ENCODE data around the gene SLC35F6.

Gene SLC35F6

GRCh38 chr2:26778098-26778497 is 14.0 kb downstream of the SLC35F6 start:
- TF ChIP-seq CTCF (IDR thresholded peaks at IDR 0.05): no peak
- no peaks in the 10 kb centered on the region for H3K9me3 ChIP-seq (ENCODE audit: control insufficient read depth, low read length)

GRCh38 chr2:26778507-26778906 is 14.4 kb downstream of the SLC35F6 start:
- H3K4me2 ChIP-seq (ENCODE audit: low read length): no peak overlapping the region
- H2AFZ ChIP-seq: no peak overlapping the region
- no peak overlapping the region for H3K4me3 ChIP-seq (ENCODE audit: low read depth, low read length)
- no peak overlapping the region for H3K27ac ChIP-seq
- H3K9ac ChIP-seq: no peak overlapping the region
- H3K27me3 ChIP-seq (ENCODE audit: control insufficient read depth, insufficient read depth, low read length): no peaks in the 10 kb centered on the region
- no peaks in the 10 kb centered on the region for H3K9me3 ChIP-seq (ENCODE audit: control insufficient read depth, low read length)
- peaks cover 29% of the 10 kb centered on the region for H3K79me2 ChIP-seq
- TF ChIP-seq CTCF (IDR thresholded peaks at IDR 0.05): no peak
- peaks cover 11% of the 10 kb centered on the region for H3K4me1 ChIP-seq
- no peaks in the 10 kb centered on the region for H3K36me3 ChIP-seq (ENCODE audit: control insufficient read depth, insufficient read depth, low read length)

More at GRCh38 chr2:26778098-26778497, 14.0 kb downstream of the SLC35F6 start:
- H3K27ac ChIP-seq: no peak overlapping the region
- H3K79me2 ChIP-seq: peaks cover 29% of the 10 kb centered on the region
- H3K4me2 ChIP-seq (ENCODE audit: low read length): no peak overlapping the region
- H2AFZ ChIP-seq: no peak overlapping the region
- H3K36me3 ChIP-seq (ENCODE audit: control insufficient read depth, insufficient read depth, low read length): no peaks in the 10 kb centered on the region
- H3K9ac ChIP-seq: no peak overlapping the region
- H3K4me1 ChIP-seq: peaks cover 15% of the 10 kb centered on the region
- H3K27me3 ChIP-seq (ENCODE audit: control insufficient read depth, insufficient read depth, low read length): no peaks in the 10 kb centered on the region
- H3K4me3 ChIP-seq (ENCODE audit: low read depth, low read length): no peak overlapping the region

- H3K4me3 ChIP-seq (ENCODE audit: low read depth, low read length): no peak overlapping the region
- no peaks in the 10 kb centered on the region for H3K36me3 ChIP-seq (ENCODE audit: control insufficient read depth, insufficient read depth, low read length)
- no peak overlapping the region for H3K27ac ChIP-seq
- no peak for TF ChIP-seq CTCF (IDR thresholded peaks at IDR 0.05)
- H3K9ac ChIP-seq: no peak overlapping the region
- no peaks in the 10 kb centered on the region for H3K9me3 ChIP-seq (ENCODE audit: control insufficient read depth, low read length)
- peaks cover 15% of the 10 kb centered on the region for H3K79me2 ChIP-seq
- peaks cover 3% of the 10 kb centered on the region for H3K4me1 ChIP-seq
- no peak overlapping the region for H3K4me2 ChIP-seq (ENCODE audit: low read length)
- H2AFZ ChIP-seq: no peak overlapping the region
- H3K27me3 ChIP-seq (ENCODE audit: control insufficient read depth, insufficient read depth, low read length): no peaks in the 10 kb centered on the region
Observed at GRCh38 chr2:26780203-26780760, 16.2 kb downstream of the SLC35F6 start.

GRCh38 chr2:26782876-26783704 is 19.0 kb downstream of the SLC35F6 start:
- Histone ChIP-seq H3K4me3 (ENCODE audit: low read depth, low read length) (no peak overlapping the region), H3K27me3 (ENCODE audit: control insufficient read depth, insufficient read depth, low read length) (no peaks in the 10 kb centered on the region), H3K36me3 (ENCODE audit: control insufficient read depth, insufficient read depth, low read length) (no peaks in the 10 kb centered on the region), H3K4me2 (ENCODE audit: low read length) (no peak overlapping the region), H3K4me1 (peaks cover 5% of the 10 kb centered on the region), H2AFZ (no peak overlapping the region), H3K9ac (no peak overlapping the region), H3K27ac (no peak overlapping the region), H3K9me3 (ENCODE audit: control insufficient read depth, low read length) (no peaks in the 10 kb centered on the region), H3K79me2 (no peaks in the 10 kb centered on the region)
- no peak for TF ChIP-seq CTCF (IDR thresholded peaks at IDR 0.05)
